Body of pancreas (tissue), 4 donors: ENCODE measurements around the gene UBE2Q2. TPM values are rescaled to one million over a fixed set of nuclear protein-coding genes. Genes with fewer than 3 reads are reported as not detected.
"Not testable (repeated sequence)": the region's sequence is repeated elsewhere in the genome, so short reads cannot be mapped to it uniquely, and the experiment has no call there.

ENCODE experiments used
- ATAC-seq: fragments of 150-250 bp; one replicate; pipeline ENCODE4 v1.9.1; 2016
- DNase-seq, 4 donors: peaks; one replicate each; pipeline ENCODE4 v3.0.0-alpha.2; 2019
- H3K27ac ChIP-seq, 4 donors: fragments of 200-600 bp; sonication (generic); 1 replicate in 3 of 4; 2 replicates in 1 of 4; pipeline versions ENCODE4 v1.5.1 to v1.6.1; 2016 to 2019; ENCODE audit warnings: mild to moderate bottlenecking in 1 of 4, mixed read lengths in 1 of 4, moderate library complexity in 1 of 4
- H3K27me3 ChIP-seq, 2 donors: fragments of 200-600 bp; sonication (generic); one replicate each; pipeline ENCODE4 v1.6.0; 2016; ENCODE audit warnings: mild to moderate bottlenecking in 1 of 2
- H3K36me3 ChIP-seq, 2 donors: fragments of 200-600 bp; sonication (generic); replicated peaks in 1 of 2; 2 replicates each; pipeline ENCODE4 v1.5.1; 2016; ENCODE audit warnings: low read depth in 2 of 2; ENCODE audit not compliant: insufficient read depth in 1 of 2
- H3K4me1 ChIP-seq: fragments of 200-600 bp; sonication (generic); one replicate; pipeline ENCODE4 v1.6.0; 2016
- H3K4me3 ChIP-seq, 2 donors: fragments of 200-600 bp; sonication (generic); 1 replicate in 1 of 2; 2 replicates in 1 of 2; pipeline ENCODE4 v1.5.1; 2016 to 2019
- H3K9me3 ChIP-seq, 3 donors: fragments of 200-600 bp; sonication (generic); 1 replicate in 2 of 3; 2 replicates in 1 of 3; pipeline ENCODE4 v1.5.1; 2016
- CTCF ChIP-seq, 7 experiments: fragments of 450-650 bp in 4 of 7; fragments of 200-600 bp in 3 of 7; sonication (generic) in 3 of 7; IDR thresholded peaks; one replicate each; pipeline ENCODE4 v1.5.1; 2016 to 2019; ENCODE audit warnings: antibody characterized with exemption in 7 of 7
- POLR2A ChIP-seq, 3 donors: fragments of 450-650 bp; IDR thresholded peaks; one replicate each; pipeline ENCODE4 v1.6.1; 2016; ENCODE audit warnings: antibody characterized with exemption in 3 of 3, mild to moderate bottlenecking in 2 of 3
- WGBS, 2 donors: methylation state at CpG; one replicate each; pipeline ENCODE4 v1.1.5; 2017; 5-methylcytosine and 5-hydroxymethylcytosine counted together
- intact Hi-C: fragments of 100-400 bp; cut with DNase I; formaldehyde crosslinking; loops from one replicate; pipeline ENCODE4 v1.15.1; 2023
- total RNA-seq, 2 donors: library from RNA; depleted of rRNA; stranded (reverse); fragments of >200 nt; gene quantifications; one replicate each; pipeline ENCODE4 v1.1.0, GENCODE V29; 2016

Gene UBE2Q2
- total RNA-seq, 2 donors from 2014 or later: 15.2 to 15.8 TPM

- intact Hi-C loops: no loop called here
- Histone ChIP-seq H3K4me3 (no peak overlapping the region), H3K36me3 (no peaks in the 10 kb centered on the region), H3K27ac (no peak overlapping the region), H3K9me3 (no peaks in the 10 kb centered on the region), H3K27me3 (no peaks in the 10 kb centered on the region), H3K4me1 (peaks cover 4% of the 10 kb centered on the region)
- ATAC-seq: peak; percentile 100
- TF ChIP-seq CTCF (IDR thresholded peaks at IDR 0.05): peak; percentile 82 to 96 (median 86)
- no peak for TF ChIP-seq POLR2A (IDR thresholded peaks at IDR 0.05)
- 4% methylated on average over 17 to 25 of the region's 25 CpGs for WGBS, 2 donors
- peak; percentile 81 to 84 (median 82) for DNase-seq
Measured at GRCh38 chr15:75801859-75802593, 41.2 kb upstream of the UBE2Q2 start.

DNA sequence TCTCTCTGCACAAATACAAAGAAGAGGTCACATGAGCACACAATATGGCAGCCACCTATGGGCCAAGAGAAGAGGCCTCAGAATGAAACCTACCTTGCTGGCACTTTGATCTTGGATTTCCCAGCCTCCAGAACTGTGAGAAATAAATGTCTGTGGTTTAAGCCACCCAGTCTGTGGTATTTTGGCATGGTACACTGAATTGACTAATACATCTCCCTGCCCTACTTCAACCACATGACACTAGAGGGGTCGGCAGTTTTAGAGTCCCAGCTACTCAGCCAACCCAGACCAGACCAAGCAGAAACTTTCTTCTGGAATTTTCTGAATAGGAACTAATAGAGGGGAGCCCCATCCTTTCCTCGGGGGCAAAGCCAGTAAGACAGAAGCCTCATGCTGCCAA is 35.8 kb upstream of the UBE2Q2 start:
- 48 to 50% methylated on average over 1 to 2 of the region's 2 CpGs for WGBS, 2 donors
- intact Hi-C loops, DNase-seq: not testable (repeated sequence)

DNA sequence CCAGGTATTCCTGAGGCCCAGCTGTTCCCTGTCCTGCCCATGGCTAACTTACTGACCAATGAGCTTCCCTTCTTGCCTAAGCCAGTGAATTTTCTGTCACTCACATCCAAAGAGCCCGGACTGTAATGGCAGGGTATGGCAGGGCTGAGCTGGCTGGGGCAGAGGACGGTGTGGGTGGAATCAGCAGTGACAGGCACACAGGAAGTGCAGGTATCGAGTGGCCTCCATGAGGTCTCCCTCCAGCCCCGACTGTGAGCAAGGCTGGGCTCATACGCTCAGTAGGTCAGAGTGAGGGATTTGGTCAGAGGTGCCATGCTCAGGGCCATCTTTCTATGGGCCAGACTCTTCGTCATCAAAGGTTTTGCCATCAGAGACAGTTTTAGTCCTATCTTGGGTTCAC is 35.2 kb upstream of the UBE2Q2 start:
- H3K4me1 ChIP-seq, H3K27ac ChIP-seq, H3K4me3 ChIP-seq, H3K9me3 ChIP-seq, H3K36me3 ChIP-seq, DNase-seq, intact Hi-C loops, ATAC-seq, H3K27me3 ChIP-seq: not testable (repeated sequence)
- 84 to 98% methylated on average over 4 to 6 of the region's 6 CpGs for WGBS, 2 donors

More for the DNA sequence above, 35.8 kb upstream of the UBE2Q2 start:
- H3K36me3 ChIP-seq, H3K4me1 ChIP-seq, H3K9me3 ChIP-seq, H3K27me3 ChIP-seq, ATAC-seq, H3K4me3 ChIP-seq, H3K27ac ChIP-seq: not testable (repeated sequence)

DNA sequence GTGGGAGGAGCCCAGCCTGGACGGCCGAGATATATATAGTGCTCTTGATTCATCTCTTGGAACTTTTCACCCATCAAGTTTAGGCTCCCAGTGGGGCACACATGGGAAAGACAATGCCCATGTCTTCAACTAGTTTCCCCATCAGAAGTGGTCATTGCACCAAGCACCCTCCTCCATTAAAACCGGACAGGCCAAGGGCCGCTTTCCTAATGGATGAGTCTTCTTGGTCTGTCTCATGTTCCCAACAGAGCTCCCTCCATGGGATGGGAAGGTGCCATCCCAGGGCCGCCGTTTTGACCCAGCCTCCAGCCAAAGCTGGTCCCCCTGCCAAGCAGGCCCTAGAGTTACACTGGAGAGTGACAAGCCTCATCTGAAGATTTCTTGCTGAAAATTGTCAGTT is 34.7 kb upstream of the UBE2Q2 start:
- WGBS, 2 donors: 70% methylated on average over 5 to 6 of the region's 6 CpGs
- Histone ChIP-seq H3K9me3 (no peaks in the 10 kb centered on the region), H3K4me3 (no peak overlapping the region), H3K4me1 (no peaks in the 10 kb centered on the region), H3K27me3 (no peaks in the 10 kb centered on the region), H3K27ac (no peak overlapping the region), H3K36me3 (no peaks in the 10 kb centered on the region)
- intact Hi-C loops: no loop called here
- ATAC-seq: no peak
- DNase-seq: no peak
- TF ChIP-seq CTCF (IDR thresholded peaks at IDR 0.05) (no peak), POLR2A (IDR thresholded peaks at IDR 0.05) (no peak)

DNA sequence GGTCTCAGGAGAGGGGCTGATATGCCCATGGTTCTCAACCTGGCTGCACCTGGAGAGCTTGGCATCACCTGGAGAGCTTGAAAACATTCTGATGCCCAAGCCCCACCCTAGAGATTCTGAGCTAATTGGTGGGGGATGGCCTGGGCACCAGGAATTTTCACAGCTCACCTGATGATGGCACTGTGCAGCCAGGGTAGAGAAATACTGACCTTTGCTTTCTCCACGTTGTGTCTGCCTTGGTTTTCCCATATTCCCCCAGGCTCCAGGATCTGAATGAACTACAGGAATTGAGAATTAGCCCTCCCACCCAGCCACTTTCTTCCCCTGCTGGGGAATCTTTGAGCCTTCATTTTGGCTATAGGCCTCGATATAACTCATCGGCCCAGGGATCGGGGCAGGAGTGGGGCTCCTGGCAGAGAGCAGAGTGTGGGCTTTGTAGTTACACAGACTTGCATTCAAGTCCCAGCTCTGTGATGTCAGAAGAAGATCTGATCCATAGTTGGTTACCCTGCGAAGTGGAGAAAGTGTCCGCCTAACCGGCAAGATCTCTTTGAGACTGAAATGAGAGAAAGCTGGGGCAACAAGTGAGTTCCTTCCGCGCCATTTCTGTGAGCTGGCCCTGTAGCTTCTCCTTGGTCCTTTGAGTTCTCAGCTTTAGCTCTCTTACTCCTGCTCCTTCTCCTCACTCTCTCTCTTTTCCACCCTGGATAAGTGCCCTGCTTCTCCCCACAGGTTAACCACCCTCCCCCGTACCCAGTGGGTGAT is 33.1 kb upstream of the UBE2Q2 start:
- no peaks in the 10 kb centered on the region for H3K4me1 ChIP-seq
- no peaks in the 10 kb centered on the region for H3K36me3 ChIP-seq
- DNase-seq: peak; percentile 26 to 44 (median 32)
- no peaks in the 10 kb centered on the region for H3K27me3 ChIP-seq
- intact Hi-C loops: no loop called here
- ATAC-seq: peak; percentile 56
- no peak overlapping the region for H3K4me3 ChIP-seq
- H3K27ac ChIP-seq: no peak overlapping the region
- H3K9me3 ChIP-seq: no peaks in the 10 kb centered on the region
- peak in 5 of 7 experiments; percentile 10 to 57 (median 43) for TF ChIP-seq CTCF (IDR thresholded peaks at IDR 0.05)
- no peak for TF ChIP-seq POLR2A (IDR thresholded peaks at IDR 0.05)
- 75 to 78% methylated on average over 10 of the region's 10 CpGs for WGBS, 2 donors
